GM19452 (cell line): ENCODE results near the gene TTC33.
"Not testable (repeated sequence)": the region's sequence is repeated elsewhere in the genome, so short reads cannot be mapped to it uniquely, and the experiment has no call there.

ENCODE experiments used
- ATAC-seq: cut with Tn5 transposase; IDR thresholded peaks from one replicate; pipeline ENCODE4 v1.9.1; 2021; ENCODE audit not compliant: unreplicated experiment

TTC33 gene

DNA sequence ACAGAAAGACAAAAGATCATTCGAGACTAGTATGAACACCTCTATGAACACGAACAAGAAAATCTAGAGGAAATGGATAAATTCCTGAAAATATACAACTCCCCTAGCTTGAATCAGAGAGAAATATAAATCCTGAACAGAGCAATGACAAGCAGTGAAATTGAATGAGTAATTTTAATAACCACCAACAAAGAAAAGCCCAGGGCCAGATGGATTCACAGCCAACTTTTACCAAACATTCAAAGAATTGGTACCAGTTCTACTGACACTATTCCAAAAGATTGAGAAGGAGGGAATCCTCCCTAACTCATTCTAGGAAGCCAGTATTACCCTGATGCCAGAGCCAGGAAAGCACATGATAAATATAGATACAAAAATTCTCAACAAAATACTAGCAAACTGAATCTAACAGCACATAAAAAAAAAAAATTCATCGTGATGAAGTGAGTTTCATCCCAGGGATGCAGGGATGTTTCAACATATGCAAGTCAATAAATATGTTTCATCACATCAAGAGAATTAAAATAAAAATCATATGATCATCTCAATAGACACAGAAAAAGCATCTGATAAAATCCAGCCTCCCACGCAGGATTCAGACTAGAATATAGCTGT is 101.3 kb downstream of the TTC33 start:
- ATAC-seq, result no peak

DNA sequence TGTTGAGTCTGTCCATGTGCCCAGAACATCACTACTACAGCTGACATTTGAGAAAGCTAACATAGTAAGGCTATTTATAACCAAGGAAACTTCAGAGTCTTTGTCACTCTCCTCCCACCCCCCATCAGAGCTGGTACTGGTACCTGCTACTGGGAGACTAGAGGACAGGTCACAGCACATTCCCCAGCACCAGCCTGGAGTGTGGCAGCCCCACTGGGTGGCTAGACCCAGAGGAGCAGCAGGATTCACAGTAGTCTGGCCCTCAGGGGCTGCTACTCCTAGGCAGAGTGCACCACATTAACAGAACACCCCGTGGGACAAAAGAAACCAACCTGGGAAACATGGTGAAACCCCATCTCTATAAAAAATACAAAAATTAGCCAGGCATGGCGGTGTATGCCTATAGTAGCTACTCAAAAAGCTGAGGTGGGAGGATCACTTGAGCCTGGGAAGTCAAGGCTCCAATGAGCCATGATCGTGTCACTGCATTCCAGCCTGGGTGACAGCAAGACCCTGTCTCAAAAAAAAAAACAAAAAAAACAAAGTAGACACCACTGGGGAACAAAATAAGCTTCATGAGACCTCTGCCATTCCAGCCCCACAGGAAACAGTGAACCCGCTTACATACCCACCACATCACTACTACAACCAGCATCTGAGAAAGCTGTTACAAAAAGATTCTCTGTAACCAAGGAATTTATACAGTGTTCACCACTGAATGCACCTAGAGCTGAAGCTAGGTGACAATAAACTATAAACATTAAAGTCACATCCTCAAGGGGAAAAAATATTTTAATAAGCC is 102.3 kb downstream of the TTC33 start:
- ATAC-seq, result no peak

DNA sequence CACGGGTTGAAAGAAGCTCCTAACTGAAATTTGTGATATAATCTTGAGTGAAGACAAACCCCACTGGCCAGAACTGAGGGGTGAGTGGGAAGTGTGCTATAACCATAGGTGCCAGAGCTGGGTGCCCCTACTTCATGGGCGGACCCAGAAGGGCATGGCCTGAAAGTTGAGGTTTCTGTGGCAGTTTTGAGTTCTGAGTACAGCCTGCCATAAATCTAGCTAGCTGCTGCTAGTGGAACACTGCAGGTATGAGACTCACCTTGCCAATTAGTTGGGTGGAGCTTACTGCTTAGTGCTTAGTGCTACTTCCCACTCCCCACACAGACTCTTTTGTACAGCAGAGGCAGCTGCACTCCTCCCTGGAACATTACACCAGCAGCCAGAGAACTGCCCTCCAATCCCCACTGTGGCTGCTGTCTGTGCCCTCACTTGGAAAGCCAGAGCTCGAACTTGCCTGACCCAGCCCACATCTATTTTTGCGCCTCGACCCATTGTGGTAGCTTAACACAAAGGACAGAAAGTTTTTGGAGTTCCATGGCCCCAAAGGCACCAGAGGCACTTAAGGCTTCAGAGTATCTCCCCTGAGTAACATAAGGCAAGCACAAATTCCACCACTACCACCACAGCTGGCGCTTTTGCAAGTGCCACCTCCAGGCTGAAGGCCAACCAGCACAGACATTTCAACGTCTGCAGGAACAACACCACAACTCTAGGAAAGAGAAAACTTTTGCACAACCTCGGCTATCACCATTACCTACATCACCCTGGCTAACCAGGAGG is 103.1 kb downstream of the TTC33 start:
- ATAC-seq, result no peak

DNA sequence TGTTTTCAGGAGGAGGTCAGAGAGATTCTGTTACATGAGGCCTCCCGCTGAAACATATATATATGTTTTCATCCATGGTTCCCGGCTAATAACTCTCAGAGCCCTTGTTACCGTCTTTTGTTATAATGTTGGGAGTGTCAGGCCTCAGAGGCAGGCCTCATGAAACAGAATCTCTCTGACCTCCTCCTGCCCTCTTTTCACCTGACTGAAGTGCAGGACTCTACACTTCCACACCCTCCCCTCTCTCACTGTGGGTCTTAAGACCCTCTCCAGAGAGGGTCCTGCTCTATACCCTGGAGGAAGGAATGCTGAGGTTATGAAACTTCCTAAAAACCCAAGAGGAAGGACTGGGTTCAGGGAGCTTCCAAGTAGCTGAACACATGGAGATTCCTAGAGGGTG is 104.6 kb downstream of the TTC33 start:
- ATAC-seq, result no peak

DNA sequence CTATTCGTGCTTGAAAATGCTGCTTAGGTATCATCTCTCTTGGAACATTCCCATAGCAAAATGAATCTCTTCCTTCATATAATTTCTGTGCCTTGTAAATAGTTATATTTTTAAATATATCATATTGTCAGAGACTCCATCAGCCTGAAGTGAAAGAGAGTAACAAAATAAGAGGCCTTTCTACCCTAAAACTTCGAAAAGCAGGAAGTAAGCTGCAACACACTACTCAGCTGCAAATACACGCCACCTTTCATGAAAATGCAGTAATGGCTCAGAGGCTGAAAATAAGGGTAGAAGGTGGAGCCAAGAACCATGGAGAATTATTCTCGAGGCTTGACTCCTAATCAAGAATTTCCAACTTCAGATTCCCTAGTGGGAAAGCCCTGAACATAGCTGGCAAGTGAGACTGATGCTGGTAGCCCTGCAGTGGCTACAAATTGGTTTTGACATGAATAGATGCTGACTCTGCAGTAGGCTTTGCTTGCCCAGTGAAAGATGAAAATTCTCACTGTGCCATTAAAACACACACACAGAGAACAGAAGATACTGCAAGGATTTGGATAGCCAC is 106.2 kb downstream of the TTC33 start:
- no peak for ATAC-seq

DNA sequence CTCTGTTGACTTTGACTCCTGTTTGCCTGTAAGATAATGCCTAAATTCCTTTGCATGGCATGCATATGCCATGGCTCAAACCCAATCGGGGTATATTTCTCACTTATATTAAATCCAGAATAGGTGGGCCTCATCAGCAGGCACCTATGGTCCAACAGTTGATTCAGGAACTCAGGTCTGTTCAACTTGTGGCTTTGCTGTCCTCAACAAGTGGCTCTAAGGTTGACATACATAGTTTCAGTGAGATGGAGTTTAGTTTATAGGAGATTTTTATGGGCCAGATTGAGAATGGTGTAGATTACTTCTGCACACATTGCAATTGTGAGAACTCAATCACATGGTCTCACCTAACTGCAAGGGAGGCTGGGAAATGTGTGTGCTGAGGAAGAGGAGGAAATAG is 107.6 kb downstream of the TTC33 start:
- ATAC-seq, result no peak

DNA sequence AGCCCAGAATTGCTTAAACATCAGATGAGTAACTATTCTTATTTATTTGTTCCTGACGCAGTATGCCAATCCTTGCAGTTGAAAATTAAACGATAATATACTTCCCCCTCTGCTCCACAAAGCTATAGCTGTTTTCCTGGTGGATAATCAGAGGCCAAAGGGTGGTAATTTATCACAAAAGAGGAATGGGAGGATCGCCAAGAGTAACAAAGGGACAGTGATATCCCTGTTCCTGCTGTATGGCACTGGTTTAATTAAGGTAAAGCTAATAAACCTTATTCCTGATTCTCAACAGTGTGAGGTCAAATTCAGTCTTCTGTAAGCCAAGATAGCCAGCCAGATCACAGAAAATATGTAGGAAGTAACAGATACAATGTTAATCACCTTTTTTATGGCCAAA is 109.5 kb downstream of the TTC33 start:
- ATAC-seq, result no peak

DNA sequence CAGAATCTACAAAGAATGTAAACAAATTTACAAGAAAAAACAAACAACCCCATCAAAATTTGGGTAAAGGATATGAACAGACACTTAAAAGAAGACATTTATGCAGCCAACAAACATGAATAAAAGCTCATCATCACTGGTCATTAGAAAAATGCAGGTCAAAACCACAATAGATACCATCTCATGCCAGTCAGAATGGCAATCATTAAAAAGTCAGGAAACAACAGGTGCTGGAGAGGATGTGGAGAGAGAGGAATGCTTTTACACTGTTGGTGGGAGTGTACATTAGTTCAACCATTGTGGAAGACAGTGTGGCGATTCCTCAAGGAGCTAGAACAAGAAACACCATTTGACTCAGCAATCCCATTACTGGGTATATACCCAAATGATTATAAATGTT is 116.2 kb downstream of the TTC33 start:
- ATAC-seq, result not testable (repeated sequence)

DNA sequence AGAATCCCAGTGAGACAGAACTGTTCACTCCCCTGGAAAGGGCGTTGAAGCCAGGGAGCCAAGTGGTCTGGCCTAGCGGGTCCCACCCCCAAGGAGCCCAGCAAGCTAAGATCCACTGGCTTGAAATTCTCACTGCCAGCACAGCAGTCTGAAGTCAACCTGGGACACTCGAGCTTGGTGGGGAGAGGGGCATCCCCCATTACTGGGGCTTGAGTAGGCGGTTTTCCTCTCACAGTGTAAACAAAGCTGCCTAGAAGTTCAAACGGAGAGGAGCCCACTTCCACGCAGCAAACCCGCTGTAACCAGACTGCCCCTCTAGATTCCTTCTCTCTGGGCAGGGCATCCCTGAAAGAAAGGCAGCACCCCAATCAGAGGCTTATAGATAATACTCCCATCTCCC is 121.2 kb downstream of the TTC33 start:
- no peak for ATAC-seq

DNA sequence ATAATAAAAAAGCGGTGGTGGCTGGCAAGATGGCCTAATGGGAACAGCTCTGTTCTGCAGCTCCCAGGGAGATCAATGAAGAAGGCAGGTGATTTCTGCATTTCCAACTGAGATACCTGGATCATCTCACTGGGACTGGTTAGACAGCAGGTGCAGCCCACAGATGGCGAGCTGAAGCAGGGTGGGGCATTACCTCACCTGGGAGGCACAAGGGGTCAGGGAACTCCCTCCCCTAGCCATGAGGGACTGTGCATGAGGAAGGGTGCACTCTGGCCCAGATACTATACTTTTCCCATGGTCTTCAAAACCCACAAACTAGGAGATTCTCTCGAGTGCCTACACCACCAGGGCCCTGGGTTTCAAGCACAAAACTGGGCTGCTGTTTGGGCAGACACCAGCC is 121.6 kb downstream of the TTC33 start:
- ATAC-seq, result no peak

DNA sequence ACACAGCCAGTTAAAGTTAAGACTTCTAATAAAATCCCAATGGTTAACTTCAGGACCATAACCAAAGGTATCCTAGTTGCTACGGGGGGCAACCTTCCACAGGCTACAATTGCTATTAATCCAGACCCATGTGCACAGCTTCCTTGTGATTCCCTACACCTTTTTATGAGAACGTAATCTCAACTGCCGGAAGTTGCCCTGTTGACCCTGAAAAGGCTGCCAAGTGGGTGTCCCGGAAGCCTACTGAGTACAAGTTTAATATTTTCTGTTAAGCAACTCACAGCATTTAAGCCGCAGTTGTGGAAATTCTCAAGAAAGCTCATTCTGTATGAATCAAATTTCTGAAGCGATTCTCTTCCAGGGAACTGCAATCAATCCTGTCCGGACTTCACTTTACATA is 124.5 kb downstream of the TTC33 start:
- ATAC-seq, result no peak

DNA sequence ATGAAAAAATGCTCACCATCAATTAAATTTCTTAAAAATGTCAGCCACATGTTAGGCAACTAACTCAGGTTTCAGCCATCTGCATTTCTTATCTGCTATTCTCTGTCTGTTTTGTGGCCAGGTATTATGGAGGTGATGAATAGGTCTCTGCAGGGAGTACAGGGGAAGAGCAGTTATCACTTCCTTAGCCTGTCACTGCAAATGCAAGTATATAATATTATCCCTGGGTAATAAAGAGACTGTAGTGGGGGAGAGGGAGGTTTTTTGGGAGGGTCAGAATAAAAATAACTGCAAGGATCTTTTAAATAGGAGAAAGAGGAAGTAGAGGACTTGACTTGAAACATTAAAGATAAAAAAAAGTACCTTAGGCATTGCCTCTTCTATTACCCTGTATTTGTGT is 125.6 kb downstream of the TTC33 start:
- no peak for ATAC-seq

DNA sequence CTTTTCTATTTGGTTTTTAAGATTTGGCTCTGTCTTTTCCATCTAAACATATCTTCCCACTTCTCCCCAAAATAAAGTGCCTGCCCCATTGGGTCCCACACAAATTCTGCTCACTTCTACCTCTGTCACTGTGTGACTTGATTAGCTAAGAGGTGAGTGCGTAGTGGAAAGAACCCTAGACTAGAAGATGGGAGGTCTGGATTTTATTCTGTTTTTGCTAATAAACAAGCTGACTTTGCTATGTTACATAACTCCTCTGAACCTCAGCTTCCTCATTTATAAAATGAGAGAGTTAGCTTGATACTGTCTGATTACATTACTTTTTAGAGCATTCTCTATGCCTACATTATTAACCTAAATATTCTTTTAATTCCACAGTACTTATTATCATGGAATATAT is 127.4 kb downstream of the TTC33 start:
- ATAC-seq, result no peak

DNA sequence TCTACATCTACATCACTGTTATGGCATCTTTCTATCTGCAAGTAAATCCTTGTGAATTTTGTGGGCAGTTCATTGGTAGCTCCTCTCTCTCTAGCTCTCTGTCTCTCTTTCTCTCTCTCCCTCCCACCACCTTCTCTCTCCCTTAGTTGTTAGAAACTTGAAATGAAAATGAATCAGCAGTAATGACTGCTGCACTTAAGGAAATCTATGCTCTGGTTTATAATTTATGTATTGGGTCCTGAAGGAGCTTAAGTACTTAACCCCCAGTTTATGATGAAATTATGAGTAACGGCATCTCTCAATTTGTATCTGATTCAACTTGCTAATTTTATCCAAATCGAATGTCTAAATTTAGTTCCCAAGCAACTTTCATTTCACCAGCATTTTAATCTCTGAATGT is 128.1 kb downstream of the TTC33 start:
- no peak for ATAC-seq

DNA sequence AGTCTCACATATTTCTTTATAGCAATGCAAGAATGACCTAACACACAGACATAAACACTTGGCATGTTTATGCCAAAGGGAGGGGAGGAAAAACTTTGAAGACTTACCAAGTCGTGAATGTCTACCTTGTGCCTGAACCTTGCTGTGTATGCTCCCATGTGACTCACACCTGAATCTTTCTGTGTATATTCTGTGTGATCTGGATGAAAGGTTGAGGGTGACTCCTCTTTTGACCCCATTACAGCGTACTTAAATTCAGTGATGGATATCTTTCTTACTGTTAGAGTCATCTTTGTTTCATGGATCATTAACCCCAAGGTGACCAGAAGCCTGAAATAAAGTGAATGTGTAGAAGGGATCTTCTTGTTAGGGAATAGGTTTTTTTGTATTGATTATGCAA is 129.0 kb downstream of the TTC33 start:
- ATAC-seq, result no peak

DNA sequence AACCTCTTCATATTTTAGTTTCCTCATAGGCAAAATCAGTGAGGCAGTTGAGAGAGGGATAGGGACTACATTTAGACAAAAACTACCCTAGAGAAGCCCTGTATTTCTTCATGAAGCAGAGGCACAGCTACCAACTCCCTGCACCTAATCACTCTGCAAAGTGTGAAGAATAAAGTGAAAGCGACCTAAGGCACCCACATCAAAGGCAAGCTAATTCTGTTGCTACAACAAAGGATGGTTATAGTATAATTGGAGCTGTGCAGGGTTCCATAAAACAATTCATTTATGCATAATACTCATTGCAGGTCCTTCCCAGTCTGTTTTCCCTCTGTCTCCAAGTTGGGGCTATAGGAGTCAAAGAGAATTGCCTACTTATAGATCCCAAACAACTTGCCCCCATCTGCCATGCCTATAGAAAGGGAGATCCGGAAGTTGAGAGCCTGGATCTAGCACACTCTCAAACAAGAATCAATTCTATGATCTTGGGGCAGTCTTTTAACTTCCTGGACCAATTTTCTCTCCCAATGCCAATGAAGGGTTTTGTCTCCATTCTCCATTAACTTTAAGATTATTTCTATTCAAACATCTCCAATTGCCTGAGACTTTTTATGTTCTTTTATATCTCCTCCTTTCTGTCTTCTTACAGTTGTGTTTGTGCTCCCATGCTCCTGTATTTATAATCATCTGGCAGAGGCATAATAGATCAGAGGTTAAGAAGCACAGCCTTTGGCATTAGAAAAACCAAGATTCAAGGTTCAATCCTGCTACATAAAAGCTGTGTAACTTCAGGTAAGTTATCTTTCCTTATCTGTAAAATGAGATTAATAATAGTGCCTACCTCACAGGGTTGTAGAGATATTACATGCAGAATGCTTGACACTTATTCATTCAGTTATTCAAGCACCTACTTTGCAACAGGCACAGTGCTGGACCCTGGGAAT is 132.0 kb downstream of the TTC33 start:
- no peak for ATAC-seq

DNA sequence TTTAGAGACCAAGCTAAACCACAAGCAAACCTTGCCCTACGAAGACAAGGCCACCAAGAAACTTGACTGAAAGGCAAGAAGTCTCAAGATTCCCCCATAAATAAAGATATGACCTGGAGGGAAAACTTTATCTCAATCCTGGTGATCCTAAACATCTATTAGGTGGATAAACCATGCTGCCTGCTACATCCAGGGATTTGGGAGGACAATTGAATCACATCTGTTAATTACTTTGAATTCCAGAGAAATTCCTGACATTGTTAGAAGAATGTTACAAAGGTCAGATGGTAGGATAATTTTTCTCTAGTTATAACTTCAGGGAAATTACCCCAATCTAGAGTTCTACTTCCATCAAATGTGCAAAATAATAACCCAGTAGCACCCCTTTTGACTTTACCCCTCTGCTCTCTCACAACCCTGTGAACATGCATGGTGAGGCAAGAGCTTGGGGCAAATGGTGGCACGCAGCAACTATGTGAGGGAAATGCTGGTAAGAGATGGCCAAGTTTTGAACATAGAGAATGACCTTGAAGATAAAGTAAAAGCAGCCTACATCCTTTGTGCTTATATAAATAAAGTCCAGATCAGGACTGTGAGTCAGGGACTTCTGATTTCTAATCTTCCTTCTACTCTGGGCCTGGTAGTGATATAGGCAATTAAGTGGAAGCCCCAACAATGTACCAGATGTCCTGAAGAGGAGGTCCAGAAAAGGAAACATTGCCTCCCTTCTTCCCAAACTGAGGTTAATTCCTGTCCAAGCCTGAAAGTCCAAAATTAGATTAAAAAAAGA is 133.1 kb downstream of the TTC33 start:
- no peak for ATAC-seq

DNA sequence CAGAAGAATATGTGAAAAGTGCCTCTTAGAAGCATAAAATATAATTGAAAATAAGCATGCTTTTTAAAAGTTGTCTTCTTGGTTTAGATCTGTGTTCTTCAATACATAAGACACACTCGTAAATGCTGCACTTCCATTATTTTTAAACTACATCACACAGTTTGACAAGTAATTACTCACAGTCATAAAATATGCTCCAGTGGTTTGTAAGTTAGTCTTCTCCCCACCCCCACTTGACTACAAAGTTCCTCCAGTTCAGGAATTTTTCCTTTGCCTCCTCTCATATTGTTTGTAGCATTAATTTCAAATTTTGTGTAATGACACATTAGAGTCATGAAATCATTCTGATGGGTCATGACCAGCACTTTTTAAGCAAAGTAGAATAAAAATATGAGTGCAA is 136.3 kb downstream of the TTC33 start:
- no peak for ATAC-seq

DNA sequence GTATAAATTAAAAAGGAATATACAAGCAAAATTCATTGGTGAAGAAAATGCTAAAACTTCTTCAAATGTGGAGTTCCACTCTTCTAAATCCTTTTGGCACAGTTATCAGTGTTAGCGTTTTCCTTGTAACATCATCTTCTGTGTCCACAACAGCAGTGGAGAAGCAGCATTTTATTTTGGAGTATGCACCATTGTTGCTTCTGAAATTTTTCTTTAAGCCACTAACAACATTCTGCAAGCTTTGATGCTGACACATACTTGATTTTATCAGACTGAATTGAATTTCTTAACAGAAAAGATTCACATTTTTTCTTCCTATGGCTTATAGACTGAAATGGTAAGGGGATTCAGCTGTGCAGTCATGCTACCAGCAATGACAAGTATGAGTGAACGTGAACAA is 136.8 kb downstream of the TTC33 start:
- ATAC-seq, result no peak

DNA sequence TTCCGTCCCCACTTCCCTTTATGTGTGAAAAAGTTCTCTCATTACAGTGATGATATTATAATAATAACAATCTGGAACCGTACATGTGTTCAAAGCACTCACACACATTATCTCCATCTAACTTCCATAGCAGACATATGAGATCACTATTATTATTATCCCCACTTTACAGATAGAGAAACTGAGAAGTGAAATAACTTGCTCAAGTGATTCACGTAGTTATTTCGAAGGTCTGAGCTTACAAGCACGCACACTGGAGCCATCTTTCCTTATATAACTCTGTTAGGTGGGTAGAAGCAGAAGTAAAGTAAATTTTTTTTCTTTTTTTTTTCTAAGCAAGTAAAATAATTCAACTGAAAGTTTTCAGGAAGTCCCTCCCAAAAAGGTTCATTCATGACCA is 139.0 kb downstream of the TTC33 start:
- no peak for ATAC-seq
